Jurkat, Clone E6-1 (cell line): ENCODE measurements around the gene SHISA7.

Experiments used
- DNase-seq: peaks from one replicate; pipeline ENCODE4 v3.0.0-alpha.2; 2011; ENCODE audit warnings: low read depth, low spot score
- H3K4me3 ChIP-seq: 2 replicates; pipeline ENCODE4 v1.5.1; 2011; ENCODE audit warnings: mild to moderate bottlenecking, low read length, control low read depth, moderate library complexity

SHISA7 gene

DNA sequence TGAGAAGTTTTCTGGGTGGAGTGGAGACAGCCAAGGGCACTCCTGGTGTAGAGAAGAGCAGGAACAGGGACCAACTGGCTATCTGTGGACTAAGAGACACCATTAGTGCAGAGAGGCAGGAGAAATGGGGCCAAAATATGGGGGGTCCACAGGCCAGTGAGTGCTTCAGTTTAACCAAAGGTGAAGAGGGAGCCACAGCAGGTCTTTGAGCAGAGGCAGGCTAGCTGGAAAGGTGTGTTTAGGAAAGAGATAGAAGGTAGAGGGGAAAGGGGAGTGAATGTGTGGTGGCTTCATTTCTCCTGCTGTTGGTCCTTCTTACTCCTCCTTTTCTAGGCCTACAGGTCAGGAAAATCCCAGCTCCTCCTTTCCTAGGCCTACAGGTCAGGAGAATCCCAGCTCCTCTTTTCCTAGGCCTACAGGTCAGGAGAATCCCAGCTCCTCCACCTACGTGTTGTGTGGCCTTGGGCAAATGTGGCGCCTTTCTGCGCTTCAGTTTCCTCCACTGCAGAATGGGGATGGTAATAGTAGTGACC lies 60.5 kb downstream of the SHISA7 start:
- no peak for DNase-seq
- no peak overlapping the region; the same call in 1 of the 2 replicates for H3K4me3 ChIP-seq

DNA sequence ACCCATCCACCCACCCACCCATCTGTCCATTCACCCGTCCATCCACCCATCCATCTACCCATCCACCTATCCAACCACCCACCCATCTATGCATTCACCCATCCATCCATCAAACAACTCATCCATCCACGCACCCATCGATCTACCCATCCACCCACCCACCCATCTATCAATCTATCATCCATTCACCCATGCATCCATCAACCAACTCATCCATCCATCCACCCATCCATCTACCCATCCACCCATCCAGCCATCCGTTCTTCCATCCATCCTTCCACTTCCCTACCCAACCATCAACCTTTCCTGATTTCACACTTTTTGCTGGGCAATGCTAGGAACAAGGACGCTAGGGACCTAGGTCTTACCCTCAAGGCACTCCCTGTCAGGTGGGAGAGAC lies 61.1 kb downstream of the SHISA7 start:
- DNase-seq = no peak
- H3K4me3 ChIP-seq = no peak overlapping the region

DNA sequence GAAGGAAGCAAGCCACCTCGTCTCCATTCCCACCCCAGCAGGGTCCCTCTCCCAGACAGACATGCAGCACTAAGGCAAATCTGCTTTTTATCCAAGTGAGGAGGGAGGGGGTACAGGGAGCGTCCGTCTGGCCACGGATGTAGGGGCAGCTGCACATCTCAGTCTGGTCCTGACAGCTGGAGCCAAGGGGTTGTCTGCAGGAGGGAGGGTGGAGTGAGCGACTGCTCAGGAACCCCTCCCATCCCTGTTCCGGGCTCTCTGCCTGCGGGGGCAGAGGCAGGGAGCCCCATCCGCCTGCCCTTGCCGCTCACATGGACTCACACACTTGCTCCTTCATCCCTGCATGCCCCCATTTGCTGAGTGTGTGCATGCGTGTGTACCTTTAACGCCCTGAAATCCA lies 63.9 kb downstream of the SHISA7 start:
- DNase-seq = no peak
- H3K4me3 ChIP-seq = no peak overlapping the region
